Activated CD4-positive, alpha-beta memory T cell treated with anti-CD3 and anti-CD28 coated beads, Interleukin-2, amount 10 ng/mL, durations not matched to agents 7 days and 5 days (primary cell): ENCODE data around the gene RHNO1. TPM values are rescaled to one million over a fixed set of nuclear protein-coding genes. Genes with fewer than 3 reads are reported as not detected.

Source experiments
- CTCF ChIA-PET: fragments of 350-600 bp; sonication (Branson Sonifier 250); formaldehyde crosslinking; loops from one replicate; lab custom pipeline; 2021; ENCODE audit warnings: antibody characterized with exemption, inconsistent platforms; lab: Charles Lee
- POLR2A ChIA-PET: fragments of 350-600 bp; sonication (Branson Sonifier 250); formaldehyde crosslinking; loops from one replicate; lab custom pipeline; 2021; ENCODE audit warnings: antibody characterized with exemption; lab: Charles Lee
- DNase-seq: peaks from one replicate; pipeline ENCODE4 v3.0.0-alpha.2; 2020
- H3K27ac Mint-ChIP-seq: one replicate; pipeline ENCODE4 v1.8.0; 2021; ENCODE audit warnings: mild to moderate bottlenecking, mixed read lengths
- H3K27me3 Mint-ChIP-seq: one replicate; pipeline ENCODE4 v1.8.0; 2021; ENCODE audit warnings: mixed read lengths
- H3K36me3 Mint-ChIP-seq: one replicate; pipeline ENCODE4 v1.8.0; 2021; ENCODE audit warnings: low read depth, mixed read lengths
- H3K4me1 Mint-ChIP-seq: one replicate; pipeline ENCODE4 v1.8.0; 2021; ENCODE audit warnings: mixed read lengths
- H3K4me3 Mint-ChIP-seq: one replicate; pipeline ENCODE4 v1.8.0; 2021; ENCODE audit warnings: mild to moderate bottlenecking, mixed read lengths
- H3K9me3 Mint-ChIP-seq: one replicate; pipeline ENCODE4 v1.8.0; 2021; ENCODE audit warnings: mixed read lengths
- total RNA-seq, 2 experiments: library from RNA; stranded (reverse); gene quantifications; one replicate each; pipeline ENCODE4 v1.2.3, GENCODE V29; 2021

RHNO1 gene
- total RNA-seq, 2 experiments from 2014 or later, result 65.3 to 70.6 TPM

GRCh38 chr12:2924019-2924418 lies 47.0 kb downstream of the RHNO1 start:
- Mint-ChIP-seq H3K27me3 (no peaks in the 10 kb centered on the region), H3K4me3 (no peak overlapping the region), H3K9me3 (no peaks in the 10 kb centered on the region), H3K4me1 (peaks cover 4% of the 10 kb centered on the region), H3K27ac (no peak overlapping the region), H3K36me3 (peaks cover 6% of the 10 kb centered on the region)
- POLR2A ChIA-PET, result no interaction called here
- CTCF ChIA-PET, result interaction anchor here (0.7 kb wide), 1 partner anchor 40 kb away, joined by 3 read pairs; no protein-coding TSS in a partner anchor
- no peak for DNase-seq

GRCh38 chr12:2925322-2925995 lies 48.4 kb downstream of the RHNO1 start:
- H3K27me3 Mint-ChIP-seq, result no peaks in the 10 kb centered on the region
- H3K36me3 Mint-ChIP-seq, result peaks cover 9% of the 10 kb centered on the region
- H3K4me3 Mint-ChIP-seq, result no peak overlapping the region
- no peak for DNase-seq
- peaks cover 4% of the 10 kb centered on the region for H3K4me1 Mint-ChIP-seq
- ChIA-PET POLR2A (no interaction called here), CTCF (interaction anchor here (0.9 kb wide), 1 partner anchor 40 kb away, joined by 5 read pairs; no protein-coding TSS in a partner anchor)
- no peaks in the 10 kb centered on the region for H3K9me3 Mint-ChIP-seq
- H3K27ac Mint-ChIP-seq, result no peak overlapping the region

- CTCF ChIA-PET, result no interaction called here
- no peak overlapping the region for H3K4me3 Mint-ChIP-seq
- H3K36me3 Mint-ChIP-seq, result peaks cover 6% of the 10 kb centered on the region
Measured at GRCh38 chr12:2930865-2931264, 53.8 kb downstream of the RHNO1 start.

GRCh38 chr12:2933586-2933985 lies 56.6 kb downstream of the RHNO1 start:
- H3K9me3 Mint-ChIP-seq, result no peaks in the 10 kb centered on the region
- no peaks in the 10 kb centered on the region for H3K27me3 Mint-ChIP-seq
- ChIA-PET CTCF (no interaction called here), POLR2A (no interaction called here)
- no peak for DNase-seq
- no peaks in the 10 kb centered on the region for H3K4me1 Mint-ChIP-seq
- peaks cover 6% of the 10 kb centered on the region for H3K36me3 Mint-ChIP-seq
- H3K27ac Mint-ChIP-seq, result no peak overlapping the region
- H3K4me3 Mint-ChIP-seq, result no peak overlapping the region

More at GRCh38 chr12:2930865-2931264, 53.8 kb downstream of the RHNO1 start:
- Mint-ChIP-seq H3K9me3 (no peaks in the 10 kb centered on the region), H3K27ac (no peak overlapping the region), H3K4me1 (no peaks in the 10 kb centered on the region), H3K27me3 (no peaks in the 10 kb centered on the region)
- no peak for DNase-seq
- POLR2A ChIA-PET, result no interaction called here

- no peaks in the 10 kb centered on the region for H3K9me3 Mint-ChIP-seq
- DNase-seq, result no peak
- peaks cover 6% of the 10 kb centered on the region for H3K36me3 Mint-ChIP-seq
- CTCF ChIA-PET, result no interaction called here
- H3K4me1 Mint-ChIP-seq, result no peaks in the 10 kb centered on the region
- no peak overlapping the region for H3K27ac Mint-ChIP-seq
- no peaks in the 10 kb centered on the region for H3K27me3 Mint-ChIP-seq
- H3K4me3 Mint-ChIP-seq, result no peak overlapping the region
- POLR2A ChIA-PET, result no interaction called here
Measured at GRCh38 chr12:2934371-2934770, 57.3 kb downstream of the RHNO1 start.

- Mint-ChIP-seq H3K36me3 (peaks cover 3% of the 10 kb centered on the region), H3K9me3 (no peaks in the 10 kb centered on the region), H3K27me3 (no peaks in the 10 kb centered on the region), H3K4me1 (no peaks in the 10 kb centered on the region), H3K4me3 (no peak overlapping the region), H3K27ac (no peak overlapping the region)
- ChIA-PET CTCF (no interaction called here), POLR2A (no interaction called here)
- DNase-seq, result no peak
Measured at GRCh38 chr12:2936301-2936700, 59.3 kb downstream of the RHNO1 start.

- H3K27me3 Mint-ChIP-seq, result no peaks in the 10 kb centered on the region
- H3K36me3 Mint-ChIP-seq, result peaks cover 3% of the 10 kb centered on the region
- ChIA-PET CTCF (interaction anchor here (1.1 kb wide), 1 partner anchor 104 kb away, joined by 6 read pairs; no protein-coding TSS in a partner anchor), POLR2A (no interaction called here)
- no peak overlapping the region for H3K4me3 Mint-ChIP-seq
- H3K27ac Mint-ChIP-seq, result no peak overlapping the region
- H3K4me1 Mint-ChIP-seq, result no peaks in the 10 kb centered on the region
- no peaks in the 10 kb centered on the region for H3K9me3 Mint-ChIP-seq
- no peak for DNase-seq
Measured at GRCh38 chr12:2937500-2937899, 60.5 kb downstream of the RHNO1 start.

Other genes with a start within 250 kb of the RHNO1 start
- 10 to 100 TPM; 62.6 to 70.7 TPM for gene FKBP4, start 82.3 kb upstream of the RHNO1 start, total RNA-seq
- 10 to 100 TPM; 25.9 to 29.5 TPM for gene ITFG2, start 64.6 kb upstream of the RHNO1 start, total RNA-seq
- gene NRIP2, start 42.2 kb upstream of the RHNO1 start, total RNA-seq, result not detected
- under 1 TPM in 1 of 2 experiments, not detected in 1; 0.20 TPM for gene TEX52, start 20.2 kb upstream of the RHNO1 start, total RNA-seq
- gene FOXM1, start within 50 bp of the RHNO1 start, total RNA-seq, result 100 to 1,000 TPM; 102 to 109 TPM
- 1 to 10 TPM; 8.4 to 8.8 TPM for gene TULP3, start 13.7 kb downstream of the RHNO1 start, total RNA-seq
- under 1 TPM; 0.68 to 0.83 TPM for gene TEAD4, start 82.2 kb downstream of the RHNO1 start, total RNA-seq
- under 1 TPM; 0.18 to 0.28 TPM for gene TSPAN9, start 200.2 kb downstream of the RHNO1 start, total RNA-seq